Prostate gland (tissue), 2 donors: ENCODE measurements around the gene TRIM39. TPM values are rescaled to one million over a fixed set of nuclear protein-coding genes. Genes with fewer than 3 reads are reported as not detected.

Experiments
- DNase-seq: peaks from one replicate; pipeline ENCODE4 v3.0.0-alpha.2; 2019; ENCODE audit warnings: low spot score
- H3K27ac ChIP-seq, 2 donors: fragments of 200-600 bp; sonication (generic); 2 replicates each; pipeline ENCODE4 v1.5.1; 2017 to 2019
- H3K27me3 ChIP-seq: fragments of 200-600 bp; sonication (generic); replicated peaks from 2 replicates; pipeline ENCODE4 v1.5.1; 2019; ENCODE audit not compliant: insufficient read depth
- H3K36me3 ChIP-seq, 2 donors: fragments of 200-600 bp; sonication (generic); 1 replicate in 1 of 2; 2 replicates in 1 of 2; pipeline versions ENCODE4 v1.5.1 to v1.8.1; 2017 to 2019
- H3K4me1 ChIP-seq: fragments of 200-600 bp; sonication (generic); replicated peaks from 2 replicates; pipeline ENCODE4 v1.5.1; 2019
- H3K4me3 ChIP-seq, 2 donors: fragments of 200-600 bp; sonication (generic); 2 replicates each; pipeline ENCODE4 v1.5.1; 2017 to 2019
- H3K9me3 ChIP-seq: fragments of 200-600 bp; sonication (generic); 2 replicates; pipeline ENCODE4 v1.5.1; 2017
- CTCF ChIP-seq, 4 experiments: fragments of 200-600 bp in 2 of 4; fragments of 450-650 bp in 2 of 4; sonication (generic) in 2 of 4; IDR thresholded peaks; 1 replicate in 3 of 4; 2 replicates in 1 of 4; pipeline ENCODE4 v1.5.1; 2016 to 2019; ENCODE audit warnings: antibody characterized with exemption in 4 of 4, mild to moderate bottlenecking in 2 of 4, moderate library complexity in 2 of 4
- POLR2A ChIP-seq: fragments of 450-650 bp; IDR thresholded peaks from one replicate; pipeline ENCODE4 v1.6.1; 2016; ENCODE audit warnings: antibody characterized with exemption, mild to moderate bottlenecking
- POLR2AphosphoS5 ChIP-seq: sonication (generic); formaldehyde crosslinking; IDR thresholded peaks from one replicate; pipeline ENCODE4 v1.6.1; 2017; ENCODE audit warnings: antibody characterized with exemption
- WGBS: methylation state at CpG from one replicate; pipeline ENCODE4 v1.1.5; 2018; 5-methylcytosine and 5-hydroxymethylcytosine counted together
- intact Hi-C: fragments of 100-400 bp; cut with DNase I; formaldehyde crosslinking; loops from one replicate; pipeline ENCODE4 v1.14.2; 2022
- total RNA-seq, 2 donors: library from RNA; depleted of rRNA; stranded (reverse); fragments of >200 nt; gene quantifications; one replicate each; pipeline ENCODE4 v1.1.0, GENCODE V29; 2016

The TRIM39 gene
- total RNA-seq, 2 donors from 2014 or later: 15.2 to 27.7 TPM

- H3K4me3 ChIP-seq: no peak overlapping the region
- DNase-seq: no peak
- WGBS: 70% methylated on average over 3 of the region's 3 CpGs
- no peaks in the 10 kb centered on the region for H3K4me1 ChIP-seq
- no peaks in the 10 kb centered on the region for H3K9me3 ChIP-seq
- H3K36me3 ChIP-seq: peaks cover 0 to 6% of the 10 kb centered on the region in 2 donors
- no peaks in the 10 kb centered on the region for H3K27me3 ChIP-seq
- TF ChIP-seq CTCF (IDR thresholded peaks at IDR 0.05) (no peak), POLR2AphosphoS5 (no peak), POLR2A (no peak)
- intact Hi-C loops: no loop called here
- no peak overlapping the region for H3K27ac ChIP-seq
These were observed 22.9 kb downstream of the TRIM39 start for GRCh38 chr6:30349421-30350177.

GRCh38 chr6:30350524-30350923, 23.8 kb downstream of the TRIM39 start:
- TF ChIP-seq POLR2A: no peak
- TF ChIP-seq CTCF (IDR thresholded peaks at IDR 0.05): no peak
- TF ChIP-seq POLR2AphosphoS5: no peak
- no peaks in the 10 kb centered on the region for H3K4me1 ChIP-seq
- 55% methylated on average over 1 of the region's 1 CpG for WGBS
- H3K27ac ChIP-seq: no peak overlapping the region
- no peak for DNase-seq
- no peaks in the 10 kb centered on the region for H3K9me3 ChIP-seq
- H3K27me3 ChIP-seq: no peaks in the 10 kb centered on the region
- H3K4me3 ChIP-seq: no peak overlapping the region
- peaks cover 0 to 6% of the 10 kb centered on the region in 2 donors for H3K36me3 ChIP-seq
- intact Hi-C loops: no loop called here

- TF ChIP-seq POLR2AphosphoS5 (no peak), CTCF (IDR thresholded peaks at IDR 0.05) (no peak), POLR2A (no peak)
- Histone ChIP-seq H3K4me3 (no peak overlapping the region), H3K4me1 (no peaks in the 10 kb centered on the region), H3K27ac (no peak overlapping the region), H3K9me3 (no peaks in the 10 kb centered on the region), H3K27me3 (no peaks in the 10 kb centered on the region), H3K36me3 (no peaks in the 10 kb centered on the region)
- no peak for DNase-seq
- intact Hi-C loops: no loop called here
- WGBS: 75% methylated on average over 2 of the region's 2 CpGs
These were observed 25.8 kb downstream of the TRIM39 start for GRCh38 chr6:30352550-30352949.

- peaks cover 9% of the 10 kb centered on the region for H3K27me3 ChIP-seq
- TF ChIP-seq POLR2AphosphoS5 (no peak), POLR2A (no peak)
- no peaks in the 10 kb centered on the region for H3K9me3 ChIP-seq
- 57% methylated on average over 4 of the region's 4 CpGs for WGBS
- DNase-seq: no peak
- no peak overlapping the region for H3K4me3 ChIP-seq
- no peak overlapping the region for H3K27ac ChIP-seq
- H3K4me1 ChIP-seq: no peaks in the 10 kb centered on the region
- intact Hi-C loops: no loop called here
- no peaks in the 10 kb centered on the region for H3K36me3 ChIP-seq
These were observed 28.6 kb downstream of the TRIM39 start for GRCh38 chr6:30355281-30355680.

GRCh38 chr6:30356536-30356935, 29.8 kb downstream of the TRIM39 start:
- Histone ChIP-seq H3K9me3 (no peaks in the 10 kb centered on the region), H3K4me3 (no peak overlapping the region), H3K27ac (no peak overlapping the region), H3K27me3 (peaks cover 9% of the 10 kb centered on the region), H3K4me1 (no peaks in the 10 kb centered on the region), H3K36me3 (no peaks in the 10 kb centered on the region)
- intact Hi-C loops: no loop called here
- TF ChIP-seq POLR2AphosphoS5 (no peak), POLR2A (no peak), CTCF (IDR thresholded peaks at IDR 0.05) (no peak)
- 9% methylated on average over 1 of the region's 1 CpG for WGBS
- no peak for DNase-seq
